Naive B cell (primary cell): ENCODE results near the gene WNT5B. TPM values are rescaled to one million over a fixed set of nuclear protein-coding genes. Genes with fewer than 3 reads are reported as not detected.

Experiments used
- ATAC-seq, 2 donors: fragments of 150-1000 bp; cut with Tn5 transposase; 2 replicates each; pipeline ENCODE4 v1.10.0; 2021; ENCODE audit warnings: low read depth in 2 of 2, mild to moderate bottlenecking in 2 of 2, moderate library complexity in 2 of 2
- DNase-seq: peaks from one replicate; pipeline ENCODE4 v3.0.0; 2022
- H3K27ac Mint-ChIP-seq, 6 donors: one replicate each; pipeline ENCODE4 v1.8.0; 2020 to 2022; ENCODE audit warnings: mild to moderate bottlenecking in 6 of 6, mixed read lengths in 6 of 6, moderate library complexity in 5 of 6, inconsistent platforms in 2 of 6
- H3K27me3 Mint-ChIP-seq, 3 donors: one replicate each; pipeline ENCODE4 v1.8.0; 2021 to 2022; ENCODE audit warnings: mixed read lengths in 3 of 3, mild to moderate bottlenecking in 1 of 3
- H3K36me3 Mint-ChIP-seq, 2 donors: one replicate each; pipeline ENCODE4 v1.8.0; 2020 to 2022; ENCODE audit warnings: mixed read lengths in 2 of 2, inconsistent platforms in 1 of 2, mild to moderate bottlenecking in 1 of 2
- H3K4me1 Mint-ChIP-seq, 3 donors: one replicate each; pipeline ENCODE4 v1.8.0; 2020 to 2022; ENCODE audit warnings: mixed read lengths in 3 of 3, inconsistent platforms in 1 of 3, mild to moderate bottlenecking in 1 of 3, moderate library complexity in 1 of 3
- H3K4me3 Mint-ChIP-seq, 8 donors: one replicate each; pipeline ENCODE4 v1.8.0; 2020 to 2022; ENCODE audit warnings: mild to moderate bottlenecking in 8 of 8, mixed read lengths in 8 of 8, moderate library complexity in 8 of 8, inconsistent platforms in 2 of 8
- H3K9me3 Mint-ChIP-seq, 7 donors: one replicate each; pipeline ENCODE4 v1.8.0; 2020 to 2022; ENCODE audit warnings: mixed read lengths in 7 of 7, mild to moderate bottlenecking in 5 of 7, inconsistent platforms in 2 of 7, moderate library complexity in 1 of 7
- polyA plus RNA-seq, 6 donors: library from polyadenylated mRNA; unstranded; fragments of 300-500 nt; fragmentation: Illumina TruSeq; gene quantifications; one replicate each; pipeline ENCODE4 v1.2.3, GENCODE V29; 2021; ENCODE audit warnings: low read depth in 6 of 6

WNT5B gene
- polyA plus RNA-seq, 6 donors from 2014 or later: not detected

DNA sequence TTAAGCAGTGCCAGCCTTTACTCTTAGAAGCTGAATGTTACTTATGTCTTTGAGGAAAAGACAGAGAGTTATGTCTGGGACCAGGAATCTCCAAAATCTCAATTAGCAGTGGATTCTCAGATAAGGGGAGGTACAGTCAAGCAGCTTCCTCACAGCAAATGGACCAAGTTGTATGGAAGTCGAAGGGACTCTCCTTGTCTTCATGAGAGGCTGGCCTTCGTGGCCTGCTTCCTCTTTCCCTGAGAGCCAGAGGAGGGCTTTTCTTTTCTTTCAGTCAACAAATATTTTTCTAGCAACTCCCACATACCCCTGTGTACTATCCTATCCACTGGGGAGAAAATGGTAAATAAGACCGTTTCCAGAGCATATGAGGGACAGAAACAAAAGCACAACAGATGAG lies 6.6 kb upstream of the WNT5B start:
- Mint-ChIP-seq H3K36me3 (no peaks in the 10 kb centered on the region), H3K27ac (no peak overlapping the region), H3K9me3 (no peaks in the 10 kb centered on the region), H3K4me1 (peaks cover 16 to 23% (median 17%) of the 10 kb centered on the region in 3 donors), H3K27me3 (peaks cover 11 to 21% (median 21%) of the 10 kb centered on the region in 3 donors), H3K4me3 (no peak overlapping the region)
- DNase-seq (no peak), ATAC-seq (no peak)

DNA sequence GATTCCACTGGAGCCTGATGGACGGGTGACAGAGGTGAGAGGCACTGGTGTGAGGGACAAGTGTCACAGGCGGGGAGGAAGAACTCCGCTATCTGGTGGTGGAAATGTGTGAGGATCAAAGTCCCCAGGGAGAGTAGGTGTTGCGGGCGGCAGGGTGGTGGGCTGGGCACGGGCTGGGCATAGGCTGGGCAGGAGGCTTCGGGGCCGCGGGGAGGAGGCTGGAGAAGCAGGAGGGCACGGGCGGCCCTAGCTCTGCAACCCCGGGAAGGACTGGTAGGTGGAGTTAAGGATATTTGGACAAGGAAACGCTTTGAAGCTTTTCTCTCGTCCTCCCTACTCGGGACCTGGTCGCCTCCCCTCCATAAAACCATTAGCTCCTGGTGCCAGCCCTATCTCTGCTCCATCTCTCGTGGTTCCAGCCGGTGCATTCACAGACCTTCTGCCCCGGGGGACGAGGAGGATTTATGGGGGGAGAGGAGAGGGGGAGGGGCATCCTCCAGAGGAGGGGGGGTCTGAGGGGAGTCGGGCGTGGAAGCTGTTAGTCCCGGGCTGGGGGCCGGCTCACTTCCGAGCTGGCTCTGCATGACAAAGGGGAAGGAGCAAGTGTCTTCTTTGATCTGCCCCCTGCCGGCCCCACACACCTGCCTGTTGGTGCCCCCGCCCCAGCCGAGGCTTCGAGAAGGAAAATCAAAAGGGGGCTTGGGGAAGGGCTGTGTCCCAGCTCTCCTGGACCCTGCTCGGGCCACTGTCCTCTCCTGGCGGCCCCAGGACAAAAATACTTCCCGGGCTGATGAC lies 504 bp downstream of the WNT5B start:
- Mint-ChIP-seq H3K9me3 (no peaks in the 10 kb centered on the region), H3K36me3 (no peaks in the 10 kb centered on the region), H3K27me3 (peaks cover 48 to 66% (median 55%) of the 10 kb centered on the region in 3 donors), H3K27ac (peak overlapping the region in 1 of 6 donors; percentile 38), H3K4me3 (peak overlapping the region; percentile 73 to 90 (median 82)), H3K4me1 (peaks cover 19 to 25% (median 25%) of the 10 kb centered on the region in 3 donors)
- peak; percentile 43 for DNase-seq
- ATAC-seq: peak; percentile 77

DNA sequence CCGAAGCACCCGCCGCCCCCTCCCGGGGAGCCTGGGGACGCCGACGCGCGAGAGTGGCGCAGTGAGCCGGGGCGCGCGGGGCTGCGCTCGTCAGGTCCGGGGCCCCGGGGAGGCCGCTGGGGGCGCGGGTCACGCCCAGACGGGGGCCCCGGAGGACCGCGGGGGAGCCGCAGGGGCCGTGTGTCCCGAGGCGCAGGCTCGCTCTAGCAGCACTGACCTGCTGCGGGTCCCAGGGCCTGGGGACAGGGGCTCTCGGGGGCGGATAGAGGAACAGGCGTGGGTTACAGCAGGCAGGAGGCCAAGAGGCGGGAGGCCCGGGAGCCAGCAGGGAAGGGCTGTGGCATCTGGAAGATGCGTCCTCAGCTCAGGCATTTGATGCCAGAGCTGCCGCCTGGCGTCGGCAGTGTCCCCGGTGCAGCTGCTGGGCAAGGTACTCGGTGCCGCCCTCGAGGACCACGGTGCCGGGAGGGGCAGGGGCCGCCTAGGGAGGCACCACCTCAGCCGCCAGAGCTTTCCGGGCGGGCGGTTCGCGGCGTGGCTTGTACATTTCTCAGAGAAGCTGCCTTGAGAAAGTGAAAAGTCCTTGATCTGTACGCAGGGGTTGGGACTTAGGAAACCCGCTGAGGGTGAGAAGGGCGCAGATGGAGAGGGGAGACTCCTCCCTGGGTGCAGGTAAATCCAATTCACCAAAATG lies 1.2 kb downstream of the WNT5B start:
- peak; percentile 17 for DNase-seq
- no peaks in the 10 kb centered on the region for H3K36me3 Mint-ChIP-seq
- H3K4me1 Mint-ChIP-seq: peaks cover 19 to 25% (median 25%) of the 10 kb centered on the region in 3 donors
- peaks cover 56 to 74% (median 62%) of the 10 kb centered on the region in 3 donors for H3K27me3 Mint-ChIP-seq
- peak overlapping the region; percentile 73 to 90 (median 84) for H3K4me3 Mint-ChIP-seq
- peak overlapping the region in 1 of 6 donors; percentile 29 for H3K27ac Mint-ChIP-seq
- peak; percentile 68 to 73 for ATAC-seq
- H3K9me3 Mint-ChIP-seq: no peaks in the 10 kb centered on the region

DNA sequence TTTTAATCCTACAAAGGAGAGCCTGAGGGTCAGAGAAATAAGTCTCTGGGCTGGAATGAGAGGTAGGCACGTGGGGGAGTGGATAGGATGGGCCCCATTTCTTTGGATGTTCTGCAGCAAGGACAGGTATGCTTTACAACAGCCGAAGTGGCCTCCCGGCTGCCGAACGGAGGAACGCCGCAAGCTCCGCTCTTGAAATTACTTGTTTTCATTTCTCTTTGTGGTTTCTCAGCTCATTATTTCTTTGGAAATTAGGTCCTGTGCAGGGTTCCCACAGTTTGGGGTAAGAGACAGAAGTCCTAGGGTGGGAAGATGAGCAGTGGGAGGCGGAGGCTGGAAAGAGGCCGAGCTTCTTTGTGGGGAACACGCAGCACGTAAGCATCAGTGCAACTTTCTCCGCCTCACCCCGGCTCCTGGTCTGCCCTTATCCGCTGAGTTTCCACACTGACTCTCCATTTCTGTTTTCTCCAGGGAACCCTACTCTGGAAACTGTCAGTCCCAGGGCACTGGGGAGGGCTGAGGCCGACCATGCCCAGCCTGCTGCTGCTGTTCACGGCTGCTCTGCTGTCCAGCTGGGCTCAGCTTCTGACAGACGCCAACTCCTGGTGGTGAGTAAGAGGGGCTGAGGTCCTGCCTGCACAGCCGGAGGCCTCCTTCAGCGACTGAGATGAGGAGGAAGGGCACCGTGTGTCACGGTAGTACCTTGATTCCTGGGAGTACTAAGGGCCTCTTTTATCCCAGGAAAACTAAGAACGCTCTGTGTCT lies 2.0 kb downstream of the WNT5B start:
- peak overlapping the region in 1 of 6 donors; percentile 73 for H3K27ac Mint-ChIP-seq
- H3K9me3 Mint-ChIP-seq: no peaks in the 10 kb centered on the region
- peaks cover 63 to 77% (median 67%) of the 10 kb centered on the region in 3 donors for H3K27me3 Mint-ChIP-seq
- DNase-seq: no peak
- peaks cover 19 to 25% (median 25%) of the 10 kb centered on the region in 3 donors for H3K4me1 Mint-ChIP-seq
- no peak for ATAC-seq
- peak overlapping the region; percentile 73 to 88 (median 82) for H3K4me3 Mint-ChIP-seq
- no peaks in the 10 kb centered on the region for H3K36me3 Mint-ChIP-seq

DNA sequence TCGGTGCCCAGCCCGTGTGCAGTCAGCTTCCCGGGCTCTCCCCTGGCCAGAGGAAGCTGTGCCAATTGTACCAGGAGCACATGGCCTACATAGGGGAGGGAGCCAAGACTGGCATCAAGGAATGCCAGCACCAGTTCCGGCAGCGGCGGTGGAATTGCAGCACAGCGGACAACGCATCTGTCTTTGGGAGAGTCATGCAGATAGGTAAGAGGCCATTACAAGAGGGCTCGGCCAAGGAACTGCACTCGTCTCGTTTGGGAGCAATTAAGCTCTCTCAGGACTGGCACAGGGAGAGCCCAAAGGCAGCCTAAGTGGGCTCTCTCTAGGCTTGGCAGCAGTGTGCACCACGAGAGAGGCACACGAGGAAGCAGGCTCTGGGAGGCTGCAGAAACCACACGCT lies 3.7 kb downstream of the WNT5B start:
- peaks cover 68 to 73% (median 69%) of the 10 kb centered on the region in 3 donors for H3K27me3 Mint-ChIP-seq
- H3K27ac Mint-ChIP-seq: no peak overlapping the region
- H3K4me3 Mint-ChIP-seq: peak overlapping the region in 1 of 8 donors; percentile 22
- H3K4me1 Mint-ChIP-seq: peaks cover 19 to 25% (median 25%) of the 10 kb centered on the region in 3 donors
- no peak for DNase-seq
- no peaks in the 10 kb centered on the region for H3K36me3 Mint-ChIP-seq
- no peaks in the 10 kb centered on the region for H3K9me3 Mint-ChIP-seq
- no peak for ATAC-seq

DNA sequence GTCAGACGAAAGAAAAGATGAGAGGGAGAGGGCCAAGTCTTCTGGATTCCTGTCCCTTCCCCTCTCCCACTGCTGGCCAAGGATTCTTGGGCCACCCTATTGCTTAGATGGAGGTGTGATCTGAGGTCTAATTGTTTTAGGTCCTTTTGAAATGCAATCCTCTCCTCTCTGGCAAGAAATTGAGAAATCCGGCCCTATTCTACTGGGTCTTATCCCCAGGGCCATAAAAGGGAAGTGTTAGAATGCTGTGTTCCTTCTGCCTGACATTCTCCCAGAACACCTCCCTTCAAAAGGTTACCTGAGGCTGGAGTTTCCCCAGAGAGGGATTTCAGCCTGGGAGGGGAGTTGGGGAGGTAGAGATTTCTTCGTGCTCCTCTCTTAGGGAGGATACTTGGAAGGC lies 4.4 kb downstream of the WNT5B start:
- H3K36me3 Mint-ChIP-seq: no peaks in the 10 kb centered on the region
- H3K4me3 Mint-ChIP-seq: no peak overlapping the region
- H3K27ac Mint-ChIP-seq: no peak overlapping the region
- no peaks in the 10 kb centered on the region for H3K9me3 Mint-ChIP-seq
- no peak for DNase-seq
- ATAC-seq: no peak
- peaks cover 69 to 76% (median 70%) of the 10 kb centered on the region in 3 donors for H3K27me3 Mint-ChIP-seq
- peaks cover 19 to 25% (median 25%) of the 10 kb centered on the region in 3 donors for H3K4me1 Mint-ChIP-seq

DNA sequence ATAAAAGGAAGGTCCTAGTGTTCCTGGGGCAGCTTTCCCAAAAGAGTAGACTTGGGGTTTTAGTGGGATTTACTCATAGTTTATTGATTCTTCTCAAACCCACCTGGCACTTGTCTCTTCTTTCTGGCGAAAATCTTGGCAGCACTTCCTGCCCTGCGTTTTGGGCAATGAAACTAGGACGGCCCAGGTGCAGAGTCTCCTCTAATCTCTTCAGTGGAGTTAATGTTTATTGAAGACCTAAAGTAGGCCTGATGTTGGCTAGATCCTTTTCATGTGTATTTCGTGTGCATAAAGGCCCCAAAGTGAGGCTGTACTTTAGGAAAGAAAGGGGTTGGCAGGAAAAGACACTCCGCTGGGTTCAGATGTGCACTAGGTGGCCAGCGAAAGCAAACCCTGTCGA lies 5.1 kb downstream of the WNT5B start:
- H3K4me3 Mint-ChIP-seq: peak overlapping the region in 1 of 8 donors; percentile 6
- no peaks in the 10 kb centered on the region for H3K9me3 Mint-ChIP-seq
- H3K27me3 Mint-ChIP-seq: peaks cover 63 to 74% (median 65%) of the 10 kb centered on the region in 3 donors
- H3K27ac Mint-ChIP-seq: no peak overlapping the region
- H3K4me1 Mint-ChIP-seq: peaks cover 15 to 22% (median 20%) of the 10 kb centered on the region in 3 donors
- DNase-seq: no peak
- ATAC-seq: no peak
- no peaks in the 10 kb centered on the region for H3K36me3 Mint-ChIP-seq

DNA sequence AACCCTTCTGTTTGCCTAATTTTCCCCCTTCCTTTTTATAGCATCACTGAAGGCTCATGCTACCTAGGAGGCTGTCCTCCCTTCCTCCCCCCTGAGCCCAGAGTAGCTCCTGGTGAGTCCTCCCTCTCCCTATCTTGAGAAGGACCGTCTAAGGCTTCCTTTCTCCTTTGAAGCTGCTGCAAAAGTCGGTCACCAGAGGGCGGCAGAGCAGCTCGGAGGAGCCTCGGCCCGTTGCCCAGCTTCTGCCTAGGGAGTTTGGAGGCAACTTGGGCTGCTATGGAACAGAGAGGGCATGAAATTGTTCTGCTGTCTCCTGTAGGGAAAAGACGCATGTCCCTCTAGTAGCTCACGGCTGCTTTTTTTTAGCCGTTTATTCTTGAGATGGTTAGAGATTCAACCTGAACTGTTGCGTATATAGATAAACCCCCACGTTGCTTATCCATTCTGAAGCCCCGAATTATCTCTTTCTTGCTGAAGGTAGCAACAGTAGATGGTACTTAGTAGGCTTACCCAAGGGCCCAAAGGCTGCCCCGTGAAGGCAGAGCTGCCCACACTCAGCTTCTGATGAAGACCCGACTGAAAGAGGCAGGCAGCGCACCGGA lies 5.7 kb downstream of the WNT5B start:
- H3K36me3 Mint-ChIP-seq: no peaks in the 10 kb centered on the region
- peak; percentile 39 to 55 for ATAC-seq
- peaks cover 11 to 17% (median 15%) of the 10 kb centered on the region in 3 donors for H3K4me1 Mint-ChIP-seq
- DNase-seq: peak; percentile 34
- no peaks in the 10 kb centered on the region for H3K9me3 Mint-ChIP-seq
- no peak overlapping the region for H3K27ac Mint-ChIP-seq
- peak overlapping the region in 2 of 8 donors; percentile 6 to 65 for H3K4me3 Mint-ChIP-seq
- H3K27me3 Mint-ChIP-seq: peaks cover 60 to 68% (median 60%) of the 10 kb centered on the region in 3 donors

DNA sequence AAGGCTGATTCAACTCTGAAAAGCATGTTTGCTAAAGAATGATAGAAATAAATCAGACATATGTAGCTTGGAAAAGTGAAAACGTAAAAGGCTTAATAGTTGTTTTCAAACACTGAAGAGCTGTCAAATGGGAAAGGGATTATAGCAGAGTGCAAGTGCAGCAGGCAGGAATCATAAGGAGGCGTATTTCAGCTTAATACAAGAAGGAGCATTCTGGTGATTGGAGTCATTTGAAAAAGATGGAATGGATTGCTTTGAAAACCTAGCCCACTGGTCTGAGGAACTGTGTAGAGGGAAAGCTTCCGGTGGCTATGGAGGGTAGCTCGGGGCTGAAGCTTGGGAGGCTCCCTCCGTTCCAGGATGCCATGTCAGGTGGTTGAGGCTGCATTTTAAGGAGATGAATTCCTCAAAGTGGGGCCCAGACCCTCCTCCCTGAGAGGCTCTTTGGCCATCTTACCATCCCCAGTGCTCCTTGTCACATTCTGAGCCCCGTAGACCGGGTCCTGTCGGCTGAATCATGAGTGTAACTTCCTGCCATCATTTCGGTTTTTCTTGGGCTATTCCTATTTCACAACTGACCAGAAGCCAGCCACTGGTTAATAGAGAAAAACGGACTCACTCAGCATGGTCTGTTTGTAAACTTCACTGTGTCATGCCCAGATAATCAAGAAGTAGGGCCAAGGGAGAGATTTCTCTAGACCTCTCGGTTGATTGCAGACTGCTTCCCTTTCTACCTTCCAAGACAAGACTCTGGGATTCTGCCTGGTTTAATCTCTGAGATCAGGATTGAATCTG lies 6.5 kb downstream of the WNT5B start:
- Mint-ChIP-seq H3K4me1 (peaks cover 3 to 14% (median 8%) of the 10 kb centered on the region in 3 donors), H3K27me3 (peaks cover 52 to 60% (median 60%) of the 10 kb centered on the region in 3 donors), H3K27ac (no peak overlapping the region), H3K4me3 (no peak overlapping the region), H3K9me3 (no peaks in the 10 kb centered on the region), H3K36me3 (no peaks in the 10 kb centered on the region)
- ATAC-seq (no peak), DNase-seq (no peak)

DNA sequence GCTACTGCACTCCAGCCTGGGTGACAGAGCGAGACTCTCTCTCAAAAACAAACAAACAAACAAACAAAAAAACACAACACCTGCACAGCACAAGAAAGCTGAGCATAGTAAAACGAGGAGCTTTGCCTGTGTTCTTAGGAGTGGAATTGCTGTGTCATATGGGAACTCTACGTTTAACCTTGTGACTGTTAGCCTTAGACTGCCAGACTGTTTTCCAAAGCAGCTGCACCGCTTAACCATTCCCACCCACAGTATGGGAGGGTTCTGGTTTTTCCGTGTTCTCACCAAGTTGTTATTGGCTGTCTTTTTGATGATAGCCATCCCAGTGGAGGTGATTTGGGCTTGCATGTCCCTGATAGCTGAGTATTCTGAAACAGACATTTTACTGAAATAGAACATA lies 9.2 kb downstream of the WNT5B start:
- Mint-ChIP-seq H3K4me3 (no peak overlapping the region), H3K36me3 (no peaks in the 10 kb centered on the region), H3K9me3 (no peaks in the 10 kb centered on the region), H3K4me1 (no peaks in the 10 kb centered on the region), H3K27ac (no peak overlapping the region), H3K27me3 (peaks cover 34 to 46% (median 35%) of the 10 kb centered on the region in 3 donors)
- no peak for DNase-seq
- no peak for ATAC-seq

DNA sequence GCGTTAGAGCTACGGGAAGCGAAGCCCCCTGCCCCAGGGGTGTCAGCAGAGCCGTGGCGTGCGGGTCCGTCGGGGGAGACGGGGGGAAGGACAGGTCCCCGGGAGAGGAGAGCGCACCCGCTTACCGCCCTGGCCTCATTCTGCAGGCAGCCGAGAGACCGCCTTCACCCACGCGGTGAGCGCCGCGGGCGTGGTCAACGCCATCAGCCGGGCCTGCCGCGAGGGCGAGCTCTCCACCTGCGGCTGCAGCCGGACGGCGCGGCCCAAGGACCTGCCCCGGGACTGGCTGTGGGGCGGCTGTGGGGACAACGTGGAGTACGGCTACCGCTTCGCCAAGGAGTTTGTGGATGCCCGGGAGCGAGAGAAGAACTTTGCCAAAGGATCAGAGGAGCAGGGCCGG lies 10.5 kb downstream of the WNT5B start:
- Mint-ChIP-seq H3K27me3 (peaks cover 24 to 35% (median 26%) of the 10 kb centered on the region in 3 donors), H3K9me3 (no peaks in the 10 kb centered on the region), H3K27ac (no peak overlapping the region), H3K36me3 (no peaks in the 10 kb centered on the region), H3K4me1 (peaks cover 0 to under 1% (median 0%) of the 10 kb centered on the region in 3 donors), H3K4me3 (no peak overlapping the region)
- ATAC-seq (no peak), DNase-seq (no peak)
